ENCODE data around the gene PSG4.

Gene PSG4

DNA sequence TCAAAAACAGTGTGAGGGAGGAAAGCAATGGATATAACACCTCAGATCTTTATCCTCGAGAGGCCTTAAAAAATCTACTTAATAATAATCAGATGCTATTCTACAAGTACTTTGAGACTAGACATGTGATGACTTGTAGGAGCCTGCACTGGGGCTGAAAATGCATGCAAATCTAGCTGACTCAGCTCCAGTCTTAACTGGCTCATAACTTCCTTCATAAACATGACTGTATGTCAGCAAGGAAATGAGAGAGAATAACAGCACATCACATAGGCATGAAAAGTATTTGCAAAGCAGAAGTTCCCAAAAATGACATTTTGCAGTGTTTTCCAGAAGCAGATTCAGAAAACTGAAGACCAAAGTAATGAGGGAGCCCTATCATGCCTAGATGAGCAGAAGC, 57.2 kb downstream of the PSG4 start:
- no peak for TF ChIP-seq CTCF (IDR thresholded peaks at IDR 0.05; ENCODE audit: low read depth, low read length, missing control alignments)
- in situ Hi-C loops (cut with HindIII; ENCODE audit: low sequenced_read_pairs): no loop called here
- no peak overlapping the region for H3K4me3 ChIP-seq (ENCODE audit: low read depth, low read length)
- DNase-seq (ENCODE audit: low read depth): no peak
